Glutamatergic neuron (in vitro differentiated cells): ENCODE data around the gene BIRC5. TPM values are rescaled to one million over a fixed set of nuclear protein-coding genes. Genes with fewer than 3 reads are reported as not detected.

ENCODE experiments used
- DNase-seq: peaks from one replicate; pipeline ENCODE4 v3.0.0; 2022
- H3K27ac Mint-ChIP-seq: one replicate; pipeline ENCODE4 v1.8.0; 2020; ENCODE audit warnings: mild to moderate bottlenecking, mixed read lengths, inconsistent platforms; ENCODE audit not compliant: unreplicated experiment
- H3K27me3 Mint-ChIP-seq: one replicate; pipeline ENCODE4 v1.8.0; 2020; ENCODE audit warnings: mild to moderate bottlenecking, moderate library complexity, mixed read lengths, inconsistent platforms; ENCODE audit not compliant: unreplicated experiment
- H3K36me3 Mint-ChIP-seq: one replicate; pipeline ENCODE4 v1.8.0; 2020; ENCODE audit warnings: mild to moderate bottlenecking, mixed read lengths, inconsistent platforms; ENCODE audit not compliant: unreplicated experiment
- H3K4me1 Mint-ChIP-seq: one replicate; pipeline ENCODE4 v1.8.0; 2020; ENCODE audit warnings: mild to moderate bottlenecking, low read depth, mixed read lengths, inconsistent platforms; ENCODE audit not compliant: unreplicated experiment
- H3K4me3 Mint-ChIP-seq: one replicate; pipeline ENCODE4 v1.8.0; 2020; ENCODE audit warnings: mild to moderate bottlenecking, mixed read lengths, inconsistent platforms; ENCODE audit not compliant: unreplicated experiment
- H3K9me3 Mint-ChIP-seq: one replicate; pipeline ENCODE4 v1.8.0; 2020; ENCODE audit warnings: mild to moderate bottlenecking, moderate library complexity, mixed read lengths, inconsistent platforms; ENCODE audit not compliant: unreplicated experiment
- CTCF ChIP-seq: fragments of 200-600 bp; sonication (generic); IDR thresholded peaks from one replicate; pipeline ENCODE4 v1.5.0; 2021; ENCODE audit not compliant: partially characterized antibody, unreplicated experiment
- total RNA-seq: library from RNA; stranded (reverse); fragmentation: NEBNext Ultra II Directional; extraction: Animal tissue kit (Norgen Biotek cat#: 25700); gene quantifications from one replicate; pipeline ENCODE4 v1.2.1, GENCODE V29; 2021; ENCODE audit not compliant: unreplicated experiment

The BIRC5 gene
- total RNA-seq, 1 donor from 2014 or later, result 14.5 TPM

- no peak overlapping the region for H3K4me3 Mint-ChIP-seq
- H3K4me1 Mint-ChIP-seq, result no peaks in the 10 kb centered on the region
These were observed 29.7 kb upstream of the BIRC5 start for GRCh38 chr17:78184351-78184750.

GRCh38 chr17:78184868-78185267 lies 29.2 kb upstream of the BIRC5 start:
- peak overlapping the region; percentile 43 for H3K4me3 Mint-ChIP-seq
- no peaks in the 10 kb centered on the region for H3K4me1 Mint-ChIP-seq
- no peak for DNase-seq
- H3K36me3 Mint-ChIP-seq, result no peaks in the 10 kb centered on the region
- no peaks in the 10 kb centered on the region for H3K9me3 Mint-ChIP-seq
- no peak overlapping the region for H3K27ac Mint-ChIP-seq
- no peaks in the 10 kb centered on the region for H3K27me3 Mint-ChIP-seq
- TF ChIP-seq CTCF, result no peak

More at GRCh38 chr17:78184351-78184750, 29.7 kb upstream of the BIRC5 start:
- Mint-ChIP-seq H3K27me3 (no peaks in the 10 kb centered on the region), H3K27ac (no peak overlapping the region), H3K36me3 (no peaks in the 10 kb centered on the region), H3K9me3 (no peaks in the 10 kb centered on the region)
- no peak for DNase-seq
- no peak for TF ChIP-seq CTCF

- no peaks in the 10 kb centered on the region for H3K36me3 Mint-ChIP-seq
- peaks cover 2% of the 10 kb centered on the region for H3K9me3 Mint-ChIP-seq
- peak overlapping the region; percentile 65 for H3K4me3 Mint-ChIP-seq
- TF ChIP-seq CTCF, result no peak
- no peak for DNase-seq
- H3K4me1 Mint-ChIP-seq, result no peaks in the 10 kb centered on the region
- no peaks in the 10 kb centered on the region for H3K27me3 Mint-ChIP-seq
- H3K27ac Mint-ChIP-seq, result no peak overlapping the region
These were observed 27.9 kb upstream of the BIRC5 start for GRCh38 chr17:78185981-78186691.

GRCh38 chr17:78186692-78187595 lies 27.1 kb upstream of the BIRC5 start, which contains the start of the genes AFMID and TK1:
TSS of gene AFMID (plus strand) at chr17:78187362. CDS start at chr17:78187371, 9 bp downstream.
TSS of gene TK1 (minus strand) at chr17:78187052. CDS start at chr17:78186994, 58 bp downstream.
- no peaks in the 10 kb centered on the region for H3K27me3 Mint-ChIP-seq
- peak within 1 kb of the TSS; percentile 91 for H3K27ac Mint-ChIP-seq
- peaks cover 2% of the 10 kb centered on the region for H3K9me3 Mint-ChIP-seq
- H3K4me1 Mint-ChIP-seq, result no peaks in the 10 kb centered on the region
- peak within 1 kb of the TSS; percentile 88 for H3K4me3 Mint-ChIP-seq
- peak; percentile 95 for TF ChIP-seq CTCF
- H3K36me3 Mint-ChIP-seq, result no peaks in the 10 kb centered on the region
- DNase-seq, result peak; percentile 99
